IPS-18c (cell line): ENCODE data around the gene ALOXE3.

Source experiments
- H3K4me3 ChIP-seq: 2 replicates; pipeline ENCODE4 v1.7.0; 2013; ENCODE audit warnings: low read depth, mild to moderate bottlenecking, low read length, moderate library complexity; ENCODE audit not compliant: insufficient read depth
- H3K9me3 ChIP-seq: one replicate; pipeline ENCODE4 v1.6.1; 2013; ENCODE audit warnings: mild to moderate bottlenecking, low read length, moderate library complexity; ENCODE audit not compliant: control insufficient read depth, insufficient read depth

Gene ALOXE3

GRCh38 chr17:8146381-8147140, 28.2 kb upstream of the ALOXE3 start:
- Histone ChIP-seq H3K9me3 (peaks cover 4% of the 10 kb centered on the region), H3K4me3 (no peak overlapping the region)

- H3K4me3 ChIP-seq, result no peak overlapping the region
- peaks cover 4% of the 10 kb centered on the region for H3K9me3 ChIP-seq
Measured at GRCh38 chr17:8145811-8146210, 27.5 kb upstream of the ALOXE3 start.

GRCh38 chr17:8144401-8145231, 26.3 kb upstream of the ALOXE3 start:
- peaks cover 2% of the 10 kb centered on the region for H3K9me3 ChIP-seq

GRCh38 chr17:8143581-8144400, 25.5 kb upstream of the ALOXE3 start:
- H3K4me3 ChIP-seq, result no peak overlapping the region
- H3K9me3 ChIP-seq, result peaks cover 2% of the 10 kb centered on the region

More at GRCh38 chr17:8144401-8145231, 26.3 kb upstream of the ALOXE3 start:
- no peak overlapping the region for H3K4me3 ChIP-seq

GRCh38 chr17:8142887-8143580, 24.7 kb upstream of the ALOXE3 start:
- Histone ChIP-seq H3K4me3 (no peak overlapping the region), H3K9me3 (no peaks in the 10 kb centered on the region)

GRCh38 chr17:8142158-8142886, 24.0 kb upstream of the ALOXE3 start:
- H3K9me3 ChIP-seq, result no peaks in the 10 kb centered on the region
- no peak overlapping the region for H3K4me3 ChIP-seq

GRCh38 chr17:8141741-8142140, 23.4 kb upstream of the ALOXE3 start:
- Histone ChIP-seq H3K9me3 (no peaks in the 10 kb centered on the region), H3K4me3 (no peak overlapping the region)

- no peaks in the 10 kb centered on the region for H3K9me3 ChIP-seq
- no peak overlapping the region for H3K4me3 ChIP-seq
Measured at GRCh38 chr17:8141045-8141444, 22.7 kb upstream of the ALOXE3 start.

- H3K4me3 ChIP-seq, result no peak overlapping the region
- no peaks in the 10 kb centered on the region for H3K9me3 ChIP-seq
Measured at GRCh38 chr17:8140065-8141029, 22.0 kb upstream of the ALOXE3 start.

- Histone ChIP-seq H3K4me3 (peak overlapping the region; percentile 73), H3K9me3 (no peaks in the 10 kb centered on the region)
Measured at GRCh38 chr17:8138672-8139371, 20.5 kb upstream of the ALOXE3 start.

GRCh38 chr17:8138374-8138671, 20.0 kb upstream of the ALOXE3 start:
- Histone ChIP-seq H3K9me3 (no peaks in the 10 kb centered on the region), H3K4me3 (peak overlapping the region; percentile 73; the same call in 1 of the 2 replicates)

GRCh38 chr17:8137645-8138373, 19.5 kb upstream of the ALOXE3 start:
- H3K9me3 ChIP-seq, result no peaks in the 10 kb centered on the region
- peak overlapping the region; percentile 73; the same call in 1 of the 2 replicates for H3K4me3 ChIP-seq

- no peak overlapping the region; the same call in 1 of the 2 replicates for H3K4me3 ChIP-seq
- no peaks in the 10 kb centered on the region for H3K9me3 ChIP-seq
Measured at GRCh38 chr17:8133941-8134340, 15.6 kb upstream of the ALOXE3 start.

- Histone ChIP-seq H3K9me3 (no peaks in the 10 kb centered on the region), H3K4me3 (no peak overlapping the region; the same call in 1 of the 2 replicates)
Measured at GRCh38 chr17:8133399-8133798, 15.1 kb upstream of the ALOXE3 start.
